HepG2 (cell line): Measurements from ENCODE around the gene PCSK1. TPM values are rescaled to one million over a fixed set of nuclear protein-coding genes. Genes with fewer than 3 reads are reported as not detected.

ENCODE experiments used
- ATAC-seq: fragments of 200-7000 bp; cut with Tn5 transposase; 3 replicates; pipeline ENCODE4 v1.9.1; 2020; ENCODE audit warnings: mild to moderate bottlenecking, moderate library complexity
- BruUV-seq: library from RNA; stranded (reverse); fragments of 400-500 nt; replicated peaks from 2 replicates; lab custom pipeline; 2021; lab: Mats Ljungman, UMichigan
- CTCF ChIA-PET: fragments of 300-600 bp; formaldehyde crosslinking; extraction: SDS; loops from one replicate; lab custom pipeline; 2021; ENCODE audit warnings: low total read pairs, inconsistent platforms, low intra/inter-chr PET ratio; lab: Yijun Ruan, JAX
- POLR2A ChIA-PET: fragments of 350-600 bp; sonication (Branson Sonifier 250); formaldehyde crosslinking; loops from one replicate; lab custom pipeline; 2020; ENCODE audit warnings: antibody characterized with exemption, inconsistent platforms; lab: Yijun Ruan, JAX
- DNase-seq: peaks from one replicate; pipeline ENCODE4 v3.0.0-alpha.2; 2015; ENCODE audit warnings: low spot score
- FAIRE-seq: peaks from 3 replicates; lab custom pipeline; 2011; peaks lifted over from hg19 to GRCh38; lab: Jason Lieb, UNC
- H2AFZ ChIP-seq: one replicate; pipeline ENCODE4 v1.6.1; 2011; ENCODE audit warnings: low read length, inconsistent platforms
- H3K27ac ChIP-seq: fragments of 300-600 bp; 3 replicates; pipeline ENCODE4 v1.8.0; 2011; ENCODE audit warnings: mixed run types, mild to moderate bottlenecking, mixed read lengths, low read length, inconsistent platforms; ENCODE audit not compliant: insufficient read depth; ENCODE audit errors: extremely low read length
- H3K27me3 ChIP-seq, 2 experiments: fragments of 200-600 bp in 1 of 2; 2 replicates in 1 of 2; 3 replicates in 1 of 2; pipeline versions ENCODE4 v1.6.0 to v1.8.0; 2011; ENCODE audit warnings: low read length in 2 of 2, mild to moderate bottlenecking in 2 of 2, moderate library complexity in 2 of 2, inconsistent platforms in 1 of 2; ENCODE audit not compliant: insufficient read depth in 2 of 2, control insufficient read depth in 1 of 2
- H3K36me3 ChIP-seq, 2 experiments: fragments of 200-600 bp in 1 of 2; replicated peaks in 1 of 2; 2 replicates in 1 of 2; 3 replicates in 1 of 2; pipeline versions ENCODE4 v1.5.1 to v1.8.0; 2011; ENCODE audit warnings: low read length in 2 of 2, inconsistent platforms in 1 of 2; ENCODE audit not compliant: insufficient read depth in 2 of 2, control insufficient read depth in 1 of 2
- H3K4me1 ChIP-seq: 2 replicates; pipeline ENCODE4 v1.5.1; 2012; ENCODE audit warnings: low read length, inconsistent platforms; ENCODE audit not compliant: insufficient read depth
- H3K4me2 ChIP-seq: 2 replicates; pipeline ENCODE4 v1.6.0; 2011; ENCODE audit warnings: low read depth, low read length, inconsistent platforms
- H3K4me3 ChIP-seq, 3 experiments: fragments of 200-600 bp in 1 of 3; sonication (generic), shearing (Covaris generic) in 1 of 3; replicated peaks in 1 of 3; 2 replicates each; pipeline ENCODE4 v1.5.1; 2011 to 2016; ENCODE audit warnings: low read length in 3 of 3, inconsistent platforms in 2 of 3, low read depth in 2 of 3, mild to moderate bottlenecking in 2 of 3, control low read depth in 1 of 3, mixed read lengths in 1 of 3; ENCODE audit not compliant: insufficient read depth in 1 of 3
- H3K79me2 ChIP-seq: one replicate; pipeline ENCODE4 v1.6.1; 2011; ENCODE audit warnings: low read length, inconsistent platforms; ENCODE audit not compliant: insufficient read depth
- H3K9ac ChIP-seq: 2 replicates; pipeline ENCODE4 v1.6.0; 2011; ENCODE audit warnings: mild to moderate bottlenecking, low read depth, low read length, inconsistent platforms; ENCODE audit not compliant: insufficient read depth
- H3K9me3 ChIP-seq: 2 replicates; pipeline ENCODE4 v1.5.1; 2012; ENCODE audit warnings: mild to moderate bottlenecking, low read length
- H4K20me1 ChIP-seq: 2 replicates; pipeline ENCODE4 v1.6.0; 2011; ENCODE audit warnings: inconsistent platforms, mild to moderate bottlenecking, low read length, moderate library complexity; ENCODE audit not compliant: insufficient read depth
- ATF5 ChIP-seq: sonication (generic); formaldehyde crosslinking; IDR thresholded peaks from 2 replicates; pipeline ENCODE4 v1.4.0; 2020; ENCODE audit warnings: mild to moderate bottlenecking, low read depth, missing genetic modification reagents
- EED ChIP-seq: sonication (generic); formaldehyde crosslinking; IDR thresholded peaks from 2 replicates; pipeline ENCODE4 v1.5.0; 2020; ENCODE audit warnings: mild to moderate bottlenecking, missing genetic modification reagents
- HOXA5 ChIP-seq: sonication (generic); formaldehyde crosslinking; IDR thresholded peaks from 2 replicates; pipeline ENCODE4 v1.4.0; 2020; ENCODE audit warnings: missing genetic modification reagents
- IKZF4 ChIP-seq: sonication (generic); formaldehyde crosslinking; IDR thresholded peaks from 2 replicates; pipeline ENCODE4 v1.5.1; 2020; ENCODE audit warnings: borderline replicate concordance, mild to moderate bottlenecking, low read depth, missing genetic modification reagents; ENCODE audit errors: not compliant biosample characterization
- NFIB ChIP-seq: sonication (generic); formaldehyde crosslinking; IDR thresholded peaks from 2 replicates; pipeline ENCODE4 v1.9.0; 2021; ENCODE audit warnings: missing genetic modification reagents, mild to moderate bottlenecking, borderline replicate concordance
- SNAI1 ChIP-seq: sonication (generic); formaldehyde crosslinking; IDR thresholded peaks from 2 replicates; pipeline ENCODE4 v1.5.0; 2020; ENCODE audit warnings: mild to moderate bottlenecking, missing genetic modification reagents, borderline replicate concordance
- SP4 ChIP-seq: sonication (generic); formaldehyde crosslinking; IDR thresholded peaks from 2 replicates; pipeline ENCODE4 v1.8.1; 2023; ENCODE audit warnings: mild to moderate bottlenecking, missing genetic modification reagents
- ZBTB34 ChIP-seq: sonication (generic); formaldehyde crosslinking; IDR thresholded peaks from 2 replicates; pipeline ENCODE4 v1.8.0; 2022; ENCODE audit warnings: mild to moderate bottlenecking, missing genetic modification reagents
- ZNF333 ChIP-seq: sonication (generic); formaldehyde crosslinking; IDR thresholded peaks from 2 replicates; pipeline ENCODE4 v1.4.0; 2020; ENCODE audit warnings: mild to moderate bottlenecking, missing genetic modification reagents, borderline replicate concordance
- ZNF441 ChIP-seq: sonication (generic); formaldehyde crosslinking; IDR thresholded peaks from 2 replicates; pipeline ENCODE4 v1.7.0; 2021; ENCODE audit warnings: missing genetic modification reagents, borderline replicate concordance
- ZNF7 ChIP-seq: IDR thresholded peaks from 2 replicates; pipeline ENCODE4 v1.6.1; 2016; ENCODE audit warnings: missing biosample characterization, missing genetic modification reagents
- ZNF75D ChIP-seq: sonication (generic); formaldehyde crosslinking; IDR thresholded peaks from 2 replicates; pipeline ENCODE4 v1.8.1; 2023; ENCODE audit warnings: missing genetic modification reagents, mild to moderate bottlenecking, borderline replicate concordance
- WGBS: methylation state at CpG from one replicate; pipeline ENCODE4 v1.1.6; 2017; ENCODE audit warnings: low lambda C conversion rate; 5-methylcytosine and 5-hydroxymethylcytosine counted together
- in situ Hi-C: cut with HindIII; loops from 2 replicates; pipeline ENCODE4 v1.10.0; 2017; ENCODE audit warnings: low pct_unique_long_range_greater_than_20kb; ENCODE audit not compliant: extremely low pct_ligation_motif_present
- intact Hi-C: fragments of 100-400 bp; cut with micrococcal nuclease; formaldehyde crosslinking; loops from one replicate; pipeline ENCODE4 v1.10.0; 2022; ENCODE audit not compliant: unreplicated experiment
- polyA plus RNA-seq, 8 experiments: library from polyadenylated mRNA; depleted of rRNA in 3 of 8; stranded (reverse) in 7 of 8; unstranded in 1 of 8; fragments of >200 nt; fragmentation: Illumina TruSeq in 4 of 8; extraction: Trizol in 4 of 8; gene quantifications; 2 replicates each; pipeline versions ENCODE4 v1.2.1 to v1.2.3, GENCODE V29; 2011 to 2016; ENCODE audit warnings: low read depth in 4 of 8, missing spikeins in 1 of 8, mixed read lengths in 1 of 8; ENCODE audit not compliant: insufficient read depth in 1 of 8
- total RNA-seq, 5 experiments: library from RNA; depleted of rRNA; stranded (reverse); fragments of >200 nt; fragmentation: Illumina TruSeq; extraction: Trizol; gene quantifications; 2 replicates each; pipeline ENCODE4 v1.2.3, GENCODE V29; 2016; ENCODE audit warnings: low read depth in 1 of 5
- TF ChIP-seq, protein P1 (sequence below): sonication (generic); formaldehyde crosslinking; IDR thresholded peaks from 2 replicates; pipeline ENCODE4 v1.9.0; 2022; ENCODE audit warnings: missing genetic modification reagents, mild to moderate bottlenecking, borderline replicate concordance
- TF ChIP-seq, protein P2 (sequence below): sonication (generic); formaldehyde crosslinking; IDR thresholded peaks from 2 replicates; pipeline ENCODE4 v1.4.0; 2020; ENCODE audit warnings: missing genetic modification reagents, borderline replicate concordance
- TF ChIP-seq, protein P3 (sequence below): sonication (generic); formaldehyde crosslinking; IDR thresholded peaks from 2 replicates; pipeline ENCODE4 v1.5.0; 2020; ENCODE audit warnings: missing genetic modification reagents
- TF ChIP-seq, protein P4 (sequence below): conservative IDR thresholded peaks from 2 replicates; pipeline ENCODE4 v1.6.1; 2018; ENCODE audit warnings: missing genetic modification reagents

Gene PCSK1
- total and polyA plus RNA-seq, 2 of the 13 experiments (the other 11 are each of a cell fraction or from before 2014, with no cell fraction given): not detected

DNA sequence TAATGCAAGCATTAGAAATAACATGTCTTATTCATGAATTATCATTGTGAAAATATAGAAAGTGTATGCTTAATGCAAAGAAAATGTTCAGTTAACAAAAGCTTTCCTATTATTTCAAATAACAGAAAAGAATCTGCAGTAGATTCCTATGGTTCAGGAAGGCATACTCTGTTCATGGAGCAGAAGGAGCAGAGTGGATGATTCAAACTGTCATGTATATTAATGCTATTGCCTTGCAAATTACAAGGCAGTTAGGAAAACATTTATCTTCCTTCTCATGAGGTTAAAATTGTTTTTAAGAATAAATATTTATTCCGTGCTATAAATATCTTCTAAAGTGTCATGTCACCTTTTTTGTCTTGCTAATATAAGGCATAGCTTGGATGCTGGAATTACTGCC, 47.5 kb downstream of the PCSK1 start:
- POLR2A ChIA-PET: no interaction called here
- no TSS peak for BruUV-seq
- Histone ChIP-seq H3K27ac (no peak overlapping the region), H3K9me3 (no peaks in the 10 kb centered on the region), H3K4me3 (no peak overlapping the region), H2AFZ (no peak overlapping the region), H3K27me3 (no peaks in the 10 kb centered on the region), H3K79me2 (no peaks in the 10 kb centered on the region), H3K9ac (no peak overlapping the region), H3K36me3 (no peaks in the 10 kb centered on the region), H4K20me1 (no peaks in the 10 kb centered on the region), H3K4me1 (peaks cover 9% of the 10 kb centered on the region; the same call in 1 of the 2 replicates), H3K4me2 (no peak overlapping the region)
- intact Hi-C loops (no loop called here), in situ Hi-C loops (no loop called here)
- CTCF ChIA-PET: no interaction called here
- DNase-seq: no peak
- 58% methylated on average over 1 of the region's 1 CpG for WGBS
- ATAC-seq: no peak
- FAIRE-seq: no peak
- TF ChIP-seq ZNF7: no peak
- TF ChIP-seq NFIB (CRISPR knock-in tag): no peak
- TF ChIP-seq, protein P1, sequence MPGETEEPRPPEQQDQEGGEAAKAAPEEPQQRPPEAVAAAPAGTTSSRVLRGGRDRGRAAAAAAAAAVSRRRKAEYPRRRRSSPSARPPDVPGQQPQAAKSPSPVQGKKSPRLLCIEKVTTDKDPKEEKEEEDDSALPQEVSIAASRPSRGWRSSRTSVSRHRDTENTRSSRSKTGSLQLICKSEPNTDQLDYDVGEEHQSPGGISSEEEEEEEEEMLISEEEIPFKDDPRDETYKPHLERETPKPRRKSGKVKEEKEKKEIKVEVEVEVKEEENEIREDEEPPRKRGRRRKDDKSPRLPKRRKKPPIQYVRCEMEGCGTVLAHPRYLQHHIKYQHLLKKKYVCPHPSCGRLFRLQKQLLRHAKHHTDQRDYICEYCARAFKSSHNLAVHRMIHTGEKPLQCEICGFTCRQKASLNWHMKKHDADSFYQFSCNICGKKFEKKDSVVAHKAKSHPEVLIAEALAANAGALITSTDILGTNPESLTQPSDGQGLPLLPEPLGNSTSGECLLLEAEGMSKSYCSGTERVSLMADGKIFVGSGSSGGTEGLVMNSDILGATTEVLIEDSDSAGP: no peak
- no peak for TF ChIP-seq ZNF441 (CRISPR knock-in tag)
- no peak for TF ChIP-seq SP4
- TF ChIP-seq HOXA5 (CRISPR knock-in tag): no peak
- TF ChIP-seq ZBTB34 (CRISPR knock-in tag): no peak
- no peak for TF ChIP-seq ZNF333 (CRISPR knock-in tag)
- TF ChIP-seq, protein P2, sequence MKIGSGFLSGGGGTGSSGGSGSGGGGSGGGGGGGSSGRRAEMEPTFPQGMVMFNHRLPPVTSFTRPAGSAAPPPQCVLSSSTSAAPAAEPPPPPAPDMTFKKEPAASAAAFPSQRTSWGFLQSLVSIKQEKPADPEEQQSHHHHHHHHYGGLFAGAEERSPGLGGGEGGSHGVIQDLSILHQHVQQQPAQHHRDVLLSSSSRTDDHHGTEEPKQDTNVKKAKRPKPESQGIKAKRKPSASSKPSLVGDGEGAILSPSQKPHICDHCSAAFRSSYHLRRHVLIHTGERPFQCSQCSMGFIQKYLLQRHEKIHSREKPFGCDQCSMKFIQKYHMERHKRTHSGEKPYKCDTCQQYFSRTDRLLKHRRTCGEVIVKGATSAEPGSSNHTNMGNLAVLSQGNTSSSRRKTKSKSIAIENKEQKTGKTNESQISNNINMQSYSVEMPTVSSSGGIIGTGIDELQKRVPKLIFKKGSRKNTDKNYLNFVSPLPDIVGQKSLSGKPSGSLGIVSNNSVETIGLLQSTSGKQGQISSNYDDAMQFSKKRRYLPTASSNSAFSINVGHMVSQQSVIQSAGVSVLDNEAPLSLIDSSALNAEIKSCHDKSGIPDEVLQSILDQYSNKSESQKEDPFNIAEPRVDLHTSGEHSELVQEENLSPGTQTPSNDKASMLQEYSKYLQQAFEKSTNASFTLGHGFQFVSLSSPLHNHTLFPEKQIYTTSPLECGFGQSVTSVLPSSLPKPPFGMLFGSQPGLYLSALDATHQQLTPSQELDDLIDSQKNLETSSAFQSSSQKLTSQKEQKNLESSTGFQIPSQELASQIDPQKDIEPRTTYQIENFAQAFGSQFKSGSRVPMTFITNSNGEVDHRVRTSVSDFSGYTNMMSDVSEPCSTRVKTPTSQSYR (CRISPR knock-in tag): no peak
- TF ChIP-seq EED (CRISPR knock-in tag): no peak
- TF ChIP-seq, protein P3, sequence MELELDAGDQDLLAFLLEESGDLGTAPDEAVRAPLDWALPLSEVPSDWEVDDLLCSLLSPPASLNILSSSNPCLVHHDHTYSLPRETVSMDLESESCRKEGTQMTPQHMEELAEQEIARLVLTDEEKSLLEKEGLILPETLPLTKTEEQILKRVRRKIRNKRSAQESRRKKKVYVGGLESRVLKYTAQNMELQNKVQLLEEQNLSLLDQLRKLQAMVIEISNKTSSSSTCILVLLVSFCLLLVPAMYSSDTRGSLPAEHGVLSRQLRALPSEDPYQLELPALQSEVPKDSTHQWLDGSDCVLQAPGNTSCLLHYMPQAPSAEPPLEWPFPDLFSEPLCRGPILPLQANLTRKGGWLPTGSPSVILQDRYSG (CRISPR knock-in tag): no peak
- no peak for TF ChIP-seq SNAI1 (CRISPR knock-in tag)
- TF ChIP-seq, protein P4, sequence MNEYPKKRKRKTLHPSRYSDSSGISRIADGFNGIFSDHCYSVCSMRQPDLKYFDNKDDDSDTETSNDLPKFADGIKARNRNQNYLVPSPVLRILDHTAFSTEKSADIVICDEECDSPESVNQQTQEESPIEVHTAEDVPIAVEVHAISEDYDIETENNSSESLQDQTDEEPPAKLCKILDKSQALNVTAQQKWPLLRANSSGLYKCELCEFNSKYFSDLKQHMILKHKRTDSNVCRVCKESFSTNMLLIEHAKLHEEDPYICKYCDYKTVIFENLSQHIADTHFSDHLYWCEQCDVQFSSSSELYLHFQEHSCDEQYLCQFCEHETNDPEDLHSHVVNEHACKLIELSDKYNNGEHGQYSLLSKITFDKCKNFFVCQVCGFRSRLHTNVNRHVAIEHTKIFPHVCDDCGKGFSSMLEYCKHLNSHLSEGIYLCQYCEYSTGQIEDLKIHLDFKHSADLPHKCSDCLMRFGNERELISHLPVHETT (CRISPR knock-in tag): no peak
- no peak for TF ChIP-seq ZNF75D (CRISPR knock-in tag)
- no peak for TF ChIP-seq IKZF4 (CRISPR knock-in tag)
- no peak for TF ChIP-seq ATF5
